Measurements from ENCODE around the gene PPP1R12B.
A peak's percentile ranks its signal among the peaks of the same experiment; 100 is the strongest.
"Not testable (repeated sequence)": the region's sequence is repeated elsewhere in the genome, so short reads cannot be mapped to it uniquely, and the experiment has no call there.

The PPP1R12B gene

GRCh38 chr1:202603435-202603834, 254.9 kb downstream of the PPP1R12B start:
- Histone ChIP-seq H3K27ac (no peak overlapping the region), H3K4me1 (peaks cover 0 to 9% (median 4%) of the 10 kb centered on the region in 4 donors), H3K27me3 (no peaks in the 10 kb centered on the region), H3K4me3 (no peak overlapping the region), H3K36me3 (peaks cover 22 to 90% (median 65%) of the 10 kb centered on the region in 3 donors), H3K9me3 (no peaks in the 10 kb centered on the region)
- TF ChIP-seq CTCF (IDR thresholded peaks at IDR 0.05): no peak
- DNase-seq: no peak
- intact Hi-C loops (cut with DNase I; ENCODE audit: low total_unique reads): loop anchor here (10.0 kb wide), 1 partner anchor 109 kb away; no protein-coding TSS in a partner anchor

- Histone ChIP-seq H3K4me1 (no peaks in the 10 kb centered on the region), H3K36me3 (peaks cover 22 to 77% (median 61%) of the 10 kb centered on the region in 3 donors), H3K27me3 (no peaks in the 10 kb centered on the region), H3K27ac (no peak overlapping the region), H3K4me3 (no peak overlapping the region), H3K9me3 (no peaks in the 10 kb centered on the region)
- no peak for TF ChIP-seq CTCF (IDR thresholded peaks at IDR 0.05)
- no peak for DNase-seq
- intact Hi-C loops (cut with DNase I; ENCODE audit: low total_unique reads): loop anchor here (10.0 kb wide), 1 partner anchor 111 kb away; no protein-coding TSS in a partner anchor
Measured at GRCh38 chr1:202605515-202605914, 257.0 kb downstream of the PPP1R12B start.

GRCh38 chr1:202612036-202612435, 263.5 kb downstream of the PPP1R12B start:
- Histone ChIP-seq H3K36me3 (peaks cover 4 to 16% (median 12%) of the 10 kb centered on the region in 3 donors), H3K4me1 (peaks cover 0 to 32% (median 21%) of the 10 kb centered on the region in 4 donors)
- H3K4me3 ChIP-seq; H3K27me3 ChIP-seq; DNase-seq; intact Hi-C loops (cut with DNase I; ENCODE audit: low total_unique reads); H3K27ac ChIP-seq; H3K9me3 ChIP-seq: not testable (repeated sequence)

GRCh38 chr1:202613571-202613970, 265.1 kb downstream of the PPP1R12B start:
- Histone ChIP-seq H3K36me3 (peaks cover 0 to 4% (median 1%) of the 10 kb centered on the region in 3 donors), H3K27ac (peak overlapping the region in 1 of 2 donors; percentile 18), H3K4me3 (no peak overlapping the region), H3K9me3 (no peaks in the 10 kb centered on the region), H3K4me1 (peaks cover 0 to 45% (median 26%) of the 10 kb centered on the region in 4 donors), H3K27me3 (no peaks in the 10 kb centered on the region)
- no peak for TF ChIP-seq CTCF (IDR thresholded peaks at IDR 0.05)
- intact Hi-C loops (cut with DNase I; ENCODE audit: low total_unique reads): no loop called here
- peak in 1 of 2 donors; percentile 10 for DNase-seq

- intact Hi-C loops (cut with DNase I; ENCODE audit: low total_unique reads); H3K9me3 ChIP-seq; H3K4me3 ChIP-seq; H3K36me3 ChIP-seq; H3K27me3 ChIP-seq: not testable (repeated sequence)
- Histone ChIP-seq H3K27ac (peak overlapping the region; percentile 62 to 78), H3K4me1 (peaks cover 0 to 55% (median 32%) of the 10 kb centered on the region in 4 donors)
- DNase-seq: peak in 1 of 2 donors; percentile 8
Measured at GRCh38 chr1:202614363-202615207, 266.1 kb downstream of the PPP1R12B start.

- peak overlapping the region; percentile 62 to 78 for H3K27ac ChIP-seq
- not testable (repeated sequence) for H3K27me3 ChIP-seq
- peak in 1 of 2 donors; percentile 16 for DNase-seq
Measured at GRCh38 chr1:202615208-202615500, 266.7 kb downstream of the PPP1R12B start.

More at GRCh38 chr1:202615208-202615500, 266.7 kb downstream of the PPP1R12B start:
- H3K36me3 ChIP-seq; H3K4me3 ChIP-seq; intact Hi-C loops (cut with DNase I; ENCODE audit: low total_unique reads); H3K9me3 ChIP-seq: not testable (repeated sequence)
- peaks cover 0 to 55% (median 32%) of the 10 kb centered on the region in 4 donors for H3K4me1 ChIP-seq

All from tibial artery (tissue), 4 donors.